ENCODE measurements around the gene ZBED3. TPM values are rescaled to one million over a fixed set of nuclear protein-coding genes. Genes with fewer than 3 reads are reported as not detected.
"Not testable (repeated sequence)": the region's sequence is repeated elsewhere in the genome, so short reads cannot be mapped to it uniquely, and the experiment has no call there.

Gene ZBED3
- total RNA-seq, 2 donors from 2014 or later: 3.9 to 4.3 TPM

- H3K27ac ChIP-seq: no peak overlapping the region
- H3K4me1 ChIP-seq: peaks cover 0 to 18% of the 10 kb centered on the region in 2 donors
- DNase-seq (ENCODE audit: low spot score): no peak
- no peaks in the 10 kb centered on the region for H3K9me3 ChIP-seq
- no peaks in the 10 kb centered on the region for H3K27me3 ChIP-seq
- no peak for TF ChIP-seq CTCF (IDR thresholded peaks at IDR 0.05)
- H3K36me3 ChIP-seq: peaks cover 7% of the 10 kb centered on the region
- no peak overlapping the region for H3K4me3 ChIP-seq
Measured at GRCh38 chr5:77083088-77083487, 4.0 kb downstream of the ZBED3 start.

GRCh38 chr5:77082280-77082679 is 4.8 kb downstream of the ZBED3 start:
- Histone ChIP-seq H3K36me3 (peaks cover 7% of the 10 kb centered on the region), H3K4me3 (no peak overlapping the region), H3K27me3 (no peaks in the 10 kb centered on the region), H3K27ac (no peak overlapping the region), H3K4me1 (peaks cover 0 to 14% of the 10 kb centered on the region in 2 donors), H3K9me3 (no peaks in the 10 kb centered on the region)
- TF ChIP-seq CTCF (IDR thresholded peaks at IDR 0.05): no peak
- DNase-seq (ENCODE audit: low spot score): no peak

GRCh38 chr5:77080905-77081304 is 6.2 kb downstream of the ZBED3 start:
- DNase-seq (ENCODE audit: low spot score): no peak
- H3K36me3 ChIP-seq: peaks cover 7% of the 10 kb centered on the region
- peaks cover 0 to 15% of the 10 kb centered on the region in 2 donors for H3K4me1 ChIP-seq

GRCh38 chr5:77080479-77080878 is 6.6 kb downstream of the ZBED3 start:
- H3K9me3 ChIP-seq; H3K36me3 ChIP-seq; H3K4me3 ChIP-seq; H3K27ac ChIP-seq; H3K27me3 ChIP-seq; DNase-seq (ENCODE audit: low spot score): not testable (repeated sequence)
- peaks cover 0 to 11% of the 10 kb centered on the region in 2 donors for H3K4me1 ChIP-seq

More at GRCh38 chr5:77080905-77081304, 6.2 kb downstream of the ZBED3 start:
- Histone ChIP-seq H3K9me3 (no peaks in the 10 kb centered on the region), H3K4me3 (no peak overlapping the region), H3K27me3 (no peaks in the 10 kb centered on the region), H3K27ac (no peak overlapping the region)
- TF ChIP-seq CTCF (IDR thresholded peaks at IDR 0.05): no peak

GRCh38 chr5:77077829-77078176 is 9.3 kb downstream of the ZBED3 start:
- TF ChIP-seq CTCF (IDR thresholded peaks at IDR 0.05): no peak
- Histone ChIP-seq H3K4me1 (peaks cover 0 to 10% of the 10 kb centered on the region in 2 donors), H3K27ac (peak overlapping the region; percentile 32 to 60), H3K36me3 (no peaks in the 10 kb centered on the region), H3K9me3 (no peaks in the 10 kb centered on the region), H3K27me3 (no peaks in the 10 kb centered on the region), H3K4me3 (peak overlapping the region; percentile 48 to 62)
- DNase-seq (ENCODE audit: low spot score): no peak

- peak overlapping the region; percentile 48 to 62 for H3K4me3 ChIP-seq
- TF ChIP-seq CTCF (IDR thresholded peaks at IDR 0.05): peak; percentile 71 to 85
- peaks cover 0 to 10% of the 10 kb centered on the region in 2 donors for H3K4me1 ChIP-seq
- H3K36me3 ChIP-seq: no peaks in the 10 kb centered on the region
- H3K27me3 ChIP-seq: no peaks in the 10 kb centered on the region
- DNase-seq (ENCODE audit: low spot score): peak; percentile 61
- H3K9me3 ChIP-seq: no peaks in the 10 kb centered on the region
- H3K27ac ChIP-seq: peak overlapping the region; percentile 51 to 60
Measured at GRCh38 chr5:77076961-77077828, 9.9 kb downstream of the ZBED3 start.
